ENCODE results near the gene SH3BGR.

The SH3BGR gene

DNA sequence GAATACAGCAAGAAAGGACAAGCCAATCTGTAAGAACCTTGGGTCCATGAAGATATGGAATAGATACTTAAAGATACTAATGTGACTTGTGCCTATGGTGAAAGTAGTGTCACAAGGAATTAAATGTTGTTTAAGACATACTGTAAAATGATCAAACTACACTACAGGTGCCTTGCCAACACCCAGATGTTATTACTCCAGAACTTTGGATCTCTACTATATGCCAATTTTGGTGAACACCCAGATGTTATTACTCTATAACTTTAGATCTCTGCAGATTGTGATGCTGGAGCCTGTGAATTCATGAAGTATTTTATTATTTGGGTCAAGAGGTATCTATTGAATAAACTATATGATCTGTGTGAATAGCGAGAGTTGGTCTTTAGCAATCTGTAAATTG is 101.1 kb downstream of the SH3BGR start:
- no peak for DNase-seq (ENCODE audit: low read depth)

DNA sequence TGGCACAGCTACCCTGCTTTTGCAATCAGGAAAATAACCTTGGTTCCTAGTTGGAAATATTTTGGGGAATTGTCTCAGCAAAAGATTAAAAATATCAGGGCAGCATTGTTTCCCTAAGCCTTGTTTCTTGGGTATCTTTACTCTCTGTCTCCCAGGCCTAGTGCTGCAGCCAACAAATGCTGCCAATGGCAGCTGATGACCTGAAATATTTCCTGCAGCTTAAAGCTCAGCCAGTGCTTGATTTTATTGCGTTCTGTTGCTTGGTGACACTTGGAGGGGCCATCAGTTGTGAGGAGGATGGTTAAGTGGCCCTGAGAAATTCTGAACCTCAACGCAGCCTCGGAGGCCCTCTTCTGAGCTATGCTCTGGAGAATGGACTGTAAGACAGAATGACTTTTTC is 101.6 kb downstream of the SH3BGR start:
- DNase-seq (ENCODE audit: low read depth), result no peak

DNA sequence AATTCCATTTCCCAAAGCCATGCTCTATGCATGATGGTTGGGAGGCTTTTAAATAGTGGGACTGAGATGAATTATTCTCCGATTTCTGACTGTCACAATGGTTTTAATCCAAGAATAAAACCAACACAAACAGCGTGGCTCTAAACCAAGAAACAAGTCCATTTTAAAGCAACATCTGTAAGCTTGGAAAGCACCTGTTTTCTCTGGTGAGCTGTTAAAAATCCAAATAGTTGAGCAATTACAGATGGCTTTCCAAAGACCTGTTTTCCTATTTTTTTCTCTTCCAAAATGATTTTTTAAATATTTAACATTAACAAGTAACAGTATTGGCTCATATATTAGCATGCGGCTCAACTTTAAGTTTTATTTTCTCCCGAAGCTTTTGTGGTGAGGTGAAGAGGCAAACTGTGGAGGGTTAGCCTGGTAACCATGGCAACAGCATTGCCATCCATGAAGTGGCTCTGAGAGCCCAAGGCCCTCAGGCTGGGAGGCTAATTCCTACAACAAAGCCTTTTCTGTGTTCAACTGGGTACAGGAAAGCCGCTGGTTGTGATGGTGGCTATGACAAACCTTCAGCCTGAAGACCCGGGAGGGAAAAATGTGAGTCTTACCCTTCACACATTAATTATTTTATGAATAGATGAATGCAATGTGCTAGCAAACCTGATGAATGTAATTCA is 104.3 kb downstream of the SH3BGR start:
- no peak for DNase-seq (ENCODE audit: low read depth)

DNA sequence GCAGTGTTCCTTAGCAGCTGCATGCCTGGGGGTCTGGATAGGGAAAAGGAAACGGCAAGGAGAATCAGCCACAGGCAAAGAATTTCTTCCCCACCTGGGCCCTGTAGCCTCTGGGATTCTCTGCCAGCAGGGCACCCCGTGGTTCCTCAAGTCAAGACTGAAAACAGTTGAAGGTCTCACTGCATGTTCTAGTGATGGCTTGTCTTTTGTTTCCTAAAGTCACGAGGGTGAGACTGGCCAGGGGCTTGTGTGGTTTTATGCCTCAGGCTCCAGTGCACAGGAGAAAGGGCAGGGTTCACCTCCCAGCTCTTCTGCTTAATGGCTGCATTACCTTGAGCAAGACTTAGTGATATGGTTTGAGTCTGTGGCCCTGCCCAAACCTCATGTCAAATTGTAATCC is 107.7 kb downstream of the SH3BGR start:
- no peak for DNase-seq (ENCODE audit: low read depth)

DNA sequence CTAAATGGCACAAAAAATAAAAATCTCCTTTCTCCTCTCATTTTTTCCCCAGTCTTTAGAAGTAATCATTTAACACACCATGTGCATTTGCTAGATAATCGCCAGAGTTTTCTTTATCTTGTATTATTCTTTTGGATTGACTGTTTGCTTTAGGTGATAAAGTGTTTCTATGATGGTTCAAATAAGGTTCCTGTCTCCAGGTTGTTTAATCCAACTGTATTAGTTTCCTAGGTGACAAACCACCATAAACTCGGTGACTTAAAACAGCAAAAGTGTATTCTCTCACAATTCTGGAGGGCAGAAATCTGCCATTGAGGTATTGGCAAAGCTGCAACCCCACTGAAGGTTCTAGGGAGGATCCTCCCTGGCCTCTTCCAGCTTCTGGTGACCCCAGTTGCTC is 109.4 kb downstream of the SH3BGR start:
- no peak for DNase-seq (ENCODE audit: low read depth)

DNA sequence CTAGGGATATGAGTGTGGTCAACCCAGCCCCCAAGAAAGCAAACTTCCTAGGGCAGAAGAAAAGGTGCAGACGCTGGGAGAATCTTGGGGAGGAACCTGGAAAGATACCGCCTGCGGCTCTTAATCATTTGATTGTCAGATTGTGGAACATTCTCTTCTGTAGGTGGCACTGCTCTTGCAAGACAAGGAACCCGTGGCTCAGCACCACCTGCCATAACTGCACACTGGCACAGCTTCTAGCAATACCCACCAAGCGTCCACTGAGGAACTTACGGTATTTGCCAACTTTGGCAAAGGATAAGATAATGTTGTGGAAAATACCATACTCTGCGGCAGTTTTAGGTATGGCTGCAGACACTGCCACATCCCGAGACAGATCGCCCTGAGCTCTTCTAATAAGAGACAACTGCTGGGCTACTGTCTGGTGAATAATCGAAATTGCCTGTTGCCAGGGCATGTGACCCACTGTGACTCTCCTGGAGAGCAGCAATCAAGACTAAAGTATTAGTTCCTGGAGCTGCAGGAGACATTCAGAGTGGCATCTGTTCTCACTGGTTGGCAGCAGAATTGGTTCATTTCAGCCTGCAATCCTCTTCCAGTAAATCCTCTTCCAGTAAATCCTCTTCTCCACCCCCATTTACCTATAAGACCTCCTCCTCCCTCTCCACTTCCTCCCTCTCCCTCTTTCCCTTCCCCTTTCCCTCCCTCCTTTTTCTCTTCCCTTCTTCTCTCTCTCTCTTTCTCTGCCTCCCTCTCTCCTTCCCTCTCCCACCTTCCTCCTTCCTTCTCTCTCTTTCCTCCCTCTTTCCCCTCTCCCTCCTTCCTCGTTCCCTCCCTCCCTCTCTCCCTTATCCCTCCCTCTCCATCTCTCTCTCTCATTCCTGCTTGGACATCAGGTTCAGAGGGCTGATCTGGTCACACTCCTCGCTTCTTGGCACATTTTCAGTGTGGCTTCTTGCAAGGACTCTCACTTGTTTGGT is 111.3 kb downstream of the SH3BGR start:
- no peak for DNase-seq (ENCODE audit: low read depth)

DNA sequence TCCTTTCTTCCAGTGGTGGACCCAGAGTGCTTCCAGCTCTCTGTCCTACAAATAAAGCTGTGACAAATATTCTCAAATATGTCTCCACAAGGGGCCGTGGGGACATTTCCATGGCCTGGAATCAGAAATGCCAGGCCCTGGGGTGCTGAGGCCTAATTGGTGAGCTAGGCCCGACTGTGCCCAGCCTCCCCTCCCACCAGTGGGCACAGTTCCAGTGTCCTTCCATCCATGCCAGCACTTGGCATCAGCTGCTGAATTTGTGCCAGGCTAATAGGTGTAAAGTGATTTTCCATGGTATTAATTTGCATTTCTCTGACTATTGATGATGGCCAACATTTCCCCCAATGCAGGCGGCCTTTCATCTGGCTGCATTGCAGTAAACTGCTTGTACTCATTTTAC is 112.4 kb downstream of the SH3BGR start:
- DNase-seq (ENCODE audit: low read depth), result no peak

All from ELR (cell line).